Gastrocnemius medialis (tissue), 4 donors: ENCODE measurements around the gene NDUFAF8.

Source experiments
- CTCF ChIP-seq, 5 experiments: fragments of 450-650 bp in 3 of 5; fragments of 200-600 bp in 2 of 5; sonication (generic) in 2 of 5; IDR thresholded peaks in 4 of 5; conservative IDR thresholded peaks in 1 of 5; 1 replicate in 4 of 5; 2 replicates in 1 of 5; pipeline ENCODE4 v1.5.1; 2016 to 2019; ENCODE audit warnings: antibody characterized with exemption in 5 of 5, mild to moderate bottlenecking in 3 of 5, moderate library complexity in 3 of 5
- POLR2A ChIP-seq, 2 donors: fragments of 450-650 bp; IDR thresholded peaks; one replicate each; pipeline ENCODE4 v1.6.1; 2017; ENCODE audit warnings: antibody characterized with exemption in 2 of 2, mild to moderate bottlenecking in 2 of 2, moderate library complexity in 2 of 2

- TF ChIP-seq CTCF (IDR thresholded peaks at IDR 0.05 in 4 of 5, conservative IDR thresholded peaks at IDR 0.05 in 1 of 5) (no peak), POLR2A (IDR thresholded peaks at IDR 0.05) (no peak)
These were observed 17.7 kb upstream of the NDUFAF8 start for GRCh38 chr17:81221371-81221841.
